Loucy (cell line): ENCODE measurements around the gene SPANXC.

Source experiments
- CTCF ChIP-seq: fragments of 200-600 bp; sonication (generic); conservative IDR thresholded peaks from 2 replicates; pipeline ENCODE4 v1.5.1; 2014; ENCODE audit warnings: mild to moderate bottlenecking, antibody characterized with exemption, low read length
- EZH2phosphoT487 ChIP-seq: fragments of 200-600 bp; IDR thresholded peaks from 2 replicates; pipeline ENCODE4 v1.6.1; 2018; ENCODE audit warnings: antibody characterized with exemption, mild to moderate bottlenecking, moderate library complexity, borderline replicate concordance

DNA sequence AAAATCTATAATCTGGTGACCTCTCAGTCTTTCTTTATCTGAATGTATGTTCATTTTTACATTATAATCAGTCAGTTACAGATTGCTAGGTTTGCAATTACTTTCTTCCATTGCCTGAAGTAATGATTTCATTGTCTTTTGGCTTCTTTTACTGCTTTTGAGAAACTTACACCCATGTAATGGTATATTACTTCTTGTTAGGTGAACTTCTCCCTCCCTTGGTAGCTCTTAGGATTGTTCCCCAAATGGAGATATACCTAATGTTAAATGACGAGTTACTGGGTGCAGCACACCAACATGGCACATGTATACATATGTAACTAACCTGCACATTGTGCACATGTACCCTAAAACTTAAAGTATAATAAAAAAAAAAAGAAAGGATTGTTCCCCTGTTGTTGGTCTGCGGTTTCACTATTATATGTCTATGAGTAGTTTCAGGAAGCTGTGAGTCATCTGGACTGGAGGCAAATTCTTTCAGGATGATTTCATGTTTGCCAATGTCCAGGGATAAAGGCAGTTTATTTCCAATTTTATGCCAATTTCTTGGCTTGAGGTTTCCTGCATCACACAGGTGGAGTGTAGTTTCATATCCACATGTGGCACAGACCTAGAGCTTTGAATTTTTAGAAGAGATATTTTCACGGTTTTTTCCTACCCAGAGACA, 21.8 kb downstream of the SPANXC start:
- TF ChIP-seq CTCF = no peak
- no peak for TF ChIP-seq EZH2phosphoT487
